DMS153 treated with DMSO at 0.1 percent for 48 hours (cell line): ENCODE measurements around the gene TRIP13.
"Not testable (repeated sequence)": the region's sequence is repeated elsewhere in the genome, so short reads cannot be mapped to it uniquely, and the experiment has no call there.

ENCODE experiments used
- DNase-seq: peaks from one replicate; lab custom pipeline; 2025; ENCODE audit not compliant: unreplicated experiment; lab: John Stamatoyannopoulos, UW

The TRIP13 gene

GRCh38 chr5:889075-889710, 3.5 kb upstream of the TRIP13 start:
- DNase-seq = no peak

GRCh38 chr5:891117-891836, 1.4 kb upstream of the TRIP13 start:
- DNase-seq = no peak

- DNase-seq = no peak
Measured at GRCh38 chr5:891837-892393, 769 bp upstream of the TRIP13 start.

GRCh38 chr5:893137-893506, 438 bp downstream of the TRIP13 start:
- DNase-seq = no peak

- no peak for DNase-seq
Measured at GRCh38 chr5:893711-894110, 1.0 kb downstream of the TRIP13 start.

GRCh38 chr5:900781-901180, 8.1 kb downstream of the TRIP13 start:
- no peak for DNase-seq

GRCh38 chr5:902129-902916, 9.6 kb downstream of the TRIP13 start:
- no peak for DNase-seq

- no peak for DNase-seq
Measured at GRCh38 chr5:903756-904096, 11.0 kb downstream of the TRIP13 start.

GRCh38 chr5:905139-905642, 12.5 kb downstream of the TRIP13 start:
- DNase-seq = no peak

GRCh38 chr5:907366-907910, 14.8 kb downstream of the TRIP13 start:
- DNase-seq = no peak

GRCh38 chr5:908172-908571, 15.5 kb downstream of the TRIP13 start:
- DNase-seq = no peak

- no peak for DNase-seq
Measured at GRCh38 chr5:909086-909485, 16.4 kb downstream of the TRIP13 start.

- no peak for DNase-seq
Measured at GRCh38 chr5:909994-910768, 17.5 kb downstream of the TRIP13 start.

- DNase-seq = no peak
Measured at GRCh38 chr5:910769-911160, 18.1 kb downstream of the TRIP13 start.

- no peak for DNase-seq
Measured at GRCh38 chr5:911601-912000, 18.9 kb downstream of the TRIP13 start.

- peak; percentile 89 for DNase-seq
Measured at GRCh38 chr5:912280-913091, 19.8 kb downstream of the TRIP13 start.

GRCh38 chr5:914174-914573, 21.5 kb downstream of the TRIP13 start:
- no peak for DNase-seq

- no peak for DNase-seq
Measured at GRCh38 chr5:914612-915011, 21.9 kb downstream of the TRIP13 start.

- DNase-seq = not testable (repeated sequence)
Measured at GRCh38 chr5:915346-915745, 22.7 kb downstream of the TRIP13 start.

- DNase-seq = no peak
Measured at GRCh38 chr5:915946-916345, 23.3 kb downstream of the TRIP13 start.
